Omental fat pad (tissue), 4 donors: Measurements from ENCODE around the gene TEC. TPM values are rescaled to one million over a fixed set of nuclear protein-coding genes. Genes with fewer than 3 reads are reported as not detected.
"Not testable (repeated sequence)": the region's sequence is repeated elsewhere in the genome, so short reads cannot be mapped to it uniquely, and the experiment has no call there.

Experiments
- ATAC-seq: fragments of 150-250 bp; one replicate; pipeline ENCODE4 v1.9.1; 2016; ENCODE audit warnings: mild to moderate bottlenecking, moderate library complexity; ENCODE audit not compliant: low FRiP score
- DNase-seq: peaks from one replicate; pipeline ENCODE4 v3.0.0-alpha.2; 2019; ENCODE audit warnings: low spot score
- CTCF ChIP-seq, 3 donors: fragments of 450-650 bp; IDR thresholded peaks; one replicate each; pipeline ENCODE4 v1.5.1; 2016 to 2017; ENCODE audit warnings: antibody characterized with exemption in 3 of 3, mild to moderate bottlenecking in 3 of 3, moderate library complexity in 2 of 3
- total RNA-seq, 4 donors: library from RNA; depleted of rRNA; stranded (reverse); fragments of >200 nt; gene quantifications; one replicate each; pipeline ENCODE4 v1.1.0, GENCODE V29; 2016

Gene TEC
- total RNA-seq, 4 donors from 2014 or later = 2.6 to 4.8 (median 3.9) TPM

- no peak for TF ChIP-seq CTCF (IDR thresholded peaks at IDR 0.05)
- no peak for ATAC-seq
Measured at GRCh38 chr4:48226199-48226598, 43.4 kb downstream of the TEC start.

GRCh38 chr4:48225368-48226141, 44.1 kb downstream of the TEC start:
- TF ChIP-seq CTCF (IDR thresholded peaks at IDR 0.05) = no peak
- DNase-seq (no peak), ATAC-seq (no peak)

More at GRCh38 chr4:48226199-48226598, 43.4 kb downstream of the TEC start:
- no peak for DNase-seq

GRCh38 chr4:48224606-48225005, 45.0 kb downstream of the TEC start:
- DNase-seq = no peak
- ATAC-seq = no peak
- TF ChIP-seq CTCF (IDR thresholded peaks at IDR 0.05) = no peak

GRCh38 chr4:48223633-48224295, 45.9 kb downstream of the TEC start:
- TF ChIP-seq CTCF (IDR thresholded peaks at IDR 0.05) = no peak
- DNase-seq = no peak
- ATAC-seq = peak; percentile 39

GRCh38 chr4:48222491-48222890, 47.1 kb downstream of the TEC start:
- no peak for TF ChIP-seq CTCF (IDR thresholded peaks at IDR 0.05)
- DNase-seq (no peak), ATAC-seq (no peak)

GRCh38 chr4:48219430-48219829, 50.2 kb downstream of the TEC start:
- not testable (repeated sequence) for DNase-seq, ATAC-seq

- no peak for ATAC-seq
- no peak for TF ChIP-seq CTCF (IDR thresholded peaks at IDR 0.05)
- no peak for DNase-seq
Measured at GRCh38 chr4:48216563-48216962, 53.1 kb downstream of the TEC start.
